HUES64 (cell line): ENCODE data around the gene CCL15.
"Not testable (repeated sequence)": the region's sequence is repeated elsewhere in the genome, so short reads cannot be mapped to it uniquely, and the experiment has no call there.

Experiments used
- H3K27ac ChIP-seq: 2 replicates; pipeline ENCODE4 v1.7.0; 2013; ENCODE audit warnings: low read depth, low read length, inconsistent platforms
- H3K27me3 ChIP-seq: 2 replicates; pipeline ENCODE4 v1.6.1; 2013; ENCODE audit warnings: mild to moderate bottlenecking, low read length; ENCODE audit not compliant: insufficient read depth
- H3K36me3 ChIP-seq: 2 replicates; pipeline ENCODE4 v1.6.1; 2013; ENCODE audit warnings: mild to moderate bottlenecking, low read length; ENCODE audit not compliant: insufficient read depth
- H3K4me1 ChIP-seq: 2 replicates; pipeline ENCODE4 v1.6.1; 2013; ENCODE audit warnings: mild to moderate bottlenecking, low read length, moderate library complexity; ENCODE audit not compliant: insufficient read depth
- H3K4me3 ChIP-seq: 2 replicates; pipeline ENCODE4 v1.5.1; 2013; ENCODE audit warnings: mild to moderate bottlenecking, low read length, moderate library complexity
- H3K9ac ChIP-seq: 2 replicates; pipeline ENCODE4 v1.6.1; 2013; ENCODE audit warnings: mild to moderate bottlenecking, low read depth, low read length
- H3K9me3 ChIP-seq: 2 replicates; pipeline ENCODE4 v1.6.1; 2013; ENCODE audit warnings: low read depth, low read length; ENCODE audit not compliant: insufficient read depth
- WGBS: fragments of 150-250, 120-280 bp; methylation state at CpG from one replicate; pipeline ENCODE4 v1.1.7; 2013; ENCODE audit warnings: missing lambda C conversion rate; 5-methylcytosine and 5-hydroxymethylcytosine counted together

Gene CCL15

DNA sequence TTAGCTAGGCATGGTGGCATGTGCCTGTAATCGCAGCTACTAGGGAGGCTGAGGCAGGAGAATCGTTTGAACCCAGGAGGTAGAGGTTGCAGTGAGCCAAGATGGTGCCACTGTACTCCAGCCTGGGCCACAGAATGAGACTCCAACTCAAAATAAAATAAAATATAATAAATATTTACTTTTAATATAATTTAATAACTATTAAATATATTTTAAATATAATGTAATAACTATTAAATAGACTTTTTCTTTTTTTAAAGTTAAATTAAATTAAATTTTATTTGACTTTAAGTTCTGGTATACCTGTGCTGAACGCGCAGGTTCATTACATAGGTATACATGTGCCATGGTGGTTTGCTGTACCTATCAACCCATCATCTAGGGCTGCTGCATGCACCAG lies 14.5 kb upstream of the CCL15 start:
- not testable (repeated sequence) for H3K27me3 ChIP-seq, H3K9ac ChIP-seq, H3K27ac ChIP-seq, H3K4me1 ChIP-seq, H3K4me3 ChIP-seq, H3K9me3 ChIP-seq, H3K36me3 ChIP-seq
- 91% methylated on average over 4 of the region's 4 CpGs for WGBS

DNA sequence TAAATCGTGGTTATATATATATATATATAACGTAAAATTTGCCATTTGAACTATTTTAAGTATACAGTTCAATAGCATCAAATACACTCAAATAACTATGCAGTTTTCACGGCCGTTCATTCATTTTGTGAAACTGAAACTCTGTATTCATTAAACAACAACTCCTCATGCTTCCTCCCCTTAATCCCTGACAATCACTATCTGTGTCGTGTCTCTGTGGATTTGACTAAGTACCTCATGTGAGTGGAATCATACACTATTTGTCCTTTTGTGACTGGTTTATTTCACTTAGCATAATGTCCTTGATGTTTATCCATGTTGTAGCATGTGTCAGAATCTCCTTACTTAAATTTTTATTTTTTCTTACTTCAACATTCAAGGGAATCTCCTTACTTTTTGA lies 13.6 kb upstream of the CCL15 start:
- WGBS, result 91% methylated on average over 4 of the region's 5 CpGs
- no peaks in the 10 kb centered on the region for H3K4me1 ChIP-seq
- no peaks in the 10 kb centered on the region for H3K36me3 ChIP-seq
- H3K9ac ChIP-seq, result no peak overlapping the region
- H3K27ac ChIP-seq, result no peak overlapping the region
- H3K9me3 ChIP-seq, result peaks cover 2% of the 10 kb centered on the region
- H3K27me3 ChIP-seq, result no peaks in the 10 kb centered on the region
- H3K4me3 ChIP-seq, result no peak overlapping the region

DNA sequence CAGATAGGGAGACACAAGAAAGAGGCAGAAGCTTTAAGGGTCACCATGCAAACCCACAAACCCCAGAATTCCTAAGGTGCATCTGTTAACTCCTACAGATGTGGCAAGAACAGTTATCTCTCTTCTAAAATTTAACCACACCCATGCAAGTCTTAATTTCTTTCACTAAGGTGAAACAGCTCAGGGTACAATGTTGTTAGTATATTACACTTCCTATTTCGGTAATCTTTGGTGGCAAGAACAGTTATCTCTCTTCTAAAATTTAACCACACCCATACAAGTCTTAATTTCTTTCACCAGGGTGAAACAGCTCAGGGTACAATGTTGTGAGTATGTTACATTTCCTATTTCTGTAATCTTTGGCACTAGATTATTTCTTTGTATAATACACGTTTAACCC lies 9.8 kb upstream of the CCL15 start:
- 87% methylated on average over 1 of the region's 2 CpGs for WGBS
- H3K27ac ChIP-seq, result no peak overlapping the region

DNA sequence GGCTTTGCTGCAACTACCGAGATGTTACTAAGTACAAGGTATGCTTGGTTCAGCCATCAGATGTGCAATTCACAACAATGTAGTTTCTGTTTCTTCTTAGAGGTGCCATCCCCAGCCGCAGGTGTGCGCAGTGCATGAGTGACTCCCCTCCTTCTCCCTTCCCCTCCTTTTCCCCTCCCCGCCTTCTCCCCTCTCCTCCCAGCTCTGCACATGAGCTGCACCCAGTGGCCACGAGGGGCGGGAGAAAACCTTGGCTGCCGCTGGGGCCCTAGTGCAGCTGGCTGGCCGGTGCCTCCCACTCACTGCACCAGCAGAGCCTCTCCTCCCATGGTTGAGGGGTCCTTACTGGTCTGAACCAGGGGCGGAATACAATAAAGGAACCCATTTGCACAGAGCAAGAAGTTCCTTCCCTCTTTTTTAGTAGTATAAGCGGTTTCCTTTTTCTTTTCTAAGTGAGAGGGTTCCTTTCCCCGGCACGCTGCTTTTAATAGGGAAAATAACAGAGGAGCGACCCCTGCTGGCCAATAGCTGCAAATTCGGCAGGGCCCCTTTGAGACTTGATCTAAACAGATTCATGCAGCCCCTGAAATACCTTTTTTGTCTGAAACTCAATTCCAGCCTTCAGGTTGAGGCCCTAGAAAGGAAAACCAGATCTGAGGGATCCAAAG lies 7.8 kb upstream of the CCL15 start:
- Histone ChIP-seq H3K9ac (no peak overlapping the region), H3K36me3 (no peaks in the 10 kb centered on the region), H3K27me3 (no peaks in the 10 kb centered on the region), H3K27ac (no peak overlapping the region), H3K4me1 (no peaks in the 10 kb centered on the region), H3K9me3 (peaks cover 19% of the 10 kb centered on the region), H3K4me3 (no peak overlapping the region)
- WGBS, result 76% methylated on average over 14 of the region's 14 CpGs

More for the DNA sequence above, 9.8 kb upstream of the CCL15 start:
- H3K27me3 ChIP-seq, result no peaks in the 10 kb centered on the region
- H3K36me3 ChIP-seq, result no peaks in the 10 kb centered on the region
- H3K4me1 ChIP-seq, result no peaks in the 10 kb centered on the region
- no peak overlapping the region for H3K9ac ChIP-seq
- no peak overlapping the region for H3K4me3 ChIP-seq
- peaks cover 19% of the 10 kb centered on the region for H3K9me3 ChIP-seq

DNA sequence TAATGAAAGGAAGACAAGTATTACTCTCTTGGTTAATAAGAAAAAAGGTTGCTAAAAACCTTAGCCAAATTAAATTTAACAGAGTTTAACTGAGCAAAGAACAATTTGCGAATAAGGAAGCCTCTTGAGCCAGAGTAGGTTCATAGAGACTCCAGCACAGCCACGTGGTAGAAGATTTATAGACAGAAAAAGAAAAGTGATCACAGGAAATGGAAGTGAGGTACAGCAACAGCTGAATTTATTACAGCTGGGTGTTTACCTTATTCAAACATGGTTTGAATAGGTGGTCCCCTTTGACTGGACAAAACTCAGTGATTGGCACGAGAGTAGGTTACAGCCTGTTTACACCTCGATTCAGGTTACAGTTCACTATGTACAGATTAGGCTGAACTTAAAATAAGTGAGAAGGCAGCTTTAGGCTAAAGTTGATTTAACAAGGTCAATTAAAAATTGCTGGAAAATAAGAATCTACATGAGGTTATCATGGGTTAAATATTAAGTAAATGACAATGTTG lies 3.3 kb upstream of the CCL15 start:
- H3K4me1 ChIP-seq, result no peaks in the 10 kb centered on the region
- H3K27ac ChIP-seq, result no peak overlapping the region
- no peak overlapping the region for H3K4me3 ChIP-seq
- no peaks in the 10 kb centered on the region for H3K36me3 ChIP-seq
- 94% methylated on average over 4 of the region's 4 CpGs for WGBS
- peaks cover 14% of the 10 kb centered on the region for H3K9me3 ChIP-seq
- no peak overlapping the region for H3K9ac ChIP-seq
- no peaks in the 10 kb centered on the region for H3K27me3 ChIP-seq

DNA sequence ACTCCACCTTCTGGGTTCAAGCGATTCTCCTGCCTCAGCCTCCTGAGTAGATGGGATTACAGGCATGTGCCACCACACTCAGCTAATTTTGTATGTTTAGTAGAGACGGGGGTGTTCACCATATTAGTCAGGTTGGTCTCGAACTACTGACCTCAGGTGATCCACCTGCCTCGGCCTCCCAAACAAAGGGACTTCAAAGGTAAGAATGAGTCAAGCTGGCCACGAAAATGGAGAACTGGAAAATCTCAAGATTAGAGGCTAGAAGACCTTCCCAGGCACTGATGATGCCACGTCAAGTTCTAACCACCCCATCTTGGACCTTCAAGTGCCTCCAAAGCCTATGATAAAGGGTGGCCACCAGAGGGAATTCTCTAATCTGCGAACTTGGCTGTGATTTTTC lies 1.3 kb upstream of the CCL15 start:
- Histone ChIP-seq H3K27ac (no peak overlapping the region), H3K9me3 (no peaks in the 10 kb centered on the region), H3K4me3 (no peak overlapping the region), H3K9ac (no peak overlapping the region), H3K4me1 (no peaks in the 10 kb centered on the region), H3K36me3 (no peaks in the 10 kb centered on the region), H3K27me3 (no peaks in the 10 kb centered on the region)
- WGBS, result 92% methylated on average over 7 of the region's 7 CpGs

DNA sequence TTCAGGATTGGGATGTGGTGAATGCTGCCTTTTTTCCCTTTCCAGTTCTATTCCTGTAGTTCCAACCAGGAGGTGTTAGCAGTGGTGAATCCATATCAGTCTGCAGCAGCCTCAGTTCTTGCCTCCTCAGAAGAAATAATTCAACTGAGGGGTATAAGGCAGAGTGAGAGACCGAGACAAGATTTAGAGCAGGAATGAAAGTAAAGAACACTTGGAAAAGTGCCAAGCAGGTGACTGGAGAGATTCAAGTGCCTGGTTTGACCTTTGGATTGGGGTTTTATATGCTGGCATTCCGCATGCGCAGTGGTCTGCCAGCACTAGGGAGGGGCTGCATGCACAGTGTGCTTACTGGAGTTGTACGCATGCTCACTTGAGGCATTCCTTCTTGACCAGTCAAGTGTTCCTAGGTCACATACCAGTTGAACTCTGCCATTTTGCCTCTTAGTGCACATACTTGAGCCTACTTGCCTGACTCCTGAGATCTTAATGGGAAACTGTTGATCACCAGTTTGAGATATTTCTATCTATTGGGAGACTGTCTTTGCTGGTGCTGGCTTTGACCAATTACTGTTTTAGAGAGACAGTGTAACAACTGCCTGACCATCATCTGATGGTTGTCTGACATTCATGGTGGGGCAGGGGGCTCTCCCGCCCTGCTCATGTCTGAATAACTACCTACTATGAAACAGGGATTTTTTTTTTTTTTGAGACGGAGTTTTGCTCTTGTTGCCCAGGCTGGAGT lies 680 bp upstream of the CCL15 start:
- H3K27ac ChIP-seq, result no peak overlapping the region
- H3K9me3 ChIP-seq, result no peaks in the 10 kb centered on the region
- no peak overlapping the region for H3K4me3 ChIP-seq
- no peaks in the 10 kb centered on the region for H3K36me3 ChIP-seq
- H3K9ac ChIP-seq, result no peak overlapping the region
- H3K4me1 ChIP-seq, result no peaks in the 10 kb centered on the region
- WGBS, result 98% methylated on average over 6 of the region's 6 CpGs
- no peaks in the 10 kb centered on the region for H3K27me3 ChIP-seq

DNA sequence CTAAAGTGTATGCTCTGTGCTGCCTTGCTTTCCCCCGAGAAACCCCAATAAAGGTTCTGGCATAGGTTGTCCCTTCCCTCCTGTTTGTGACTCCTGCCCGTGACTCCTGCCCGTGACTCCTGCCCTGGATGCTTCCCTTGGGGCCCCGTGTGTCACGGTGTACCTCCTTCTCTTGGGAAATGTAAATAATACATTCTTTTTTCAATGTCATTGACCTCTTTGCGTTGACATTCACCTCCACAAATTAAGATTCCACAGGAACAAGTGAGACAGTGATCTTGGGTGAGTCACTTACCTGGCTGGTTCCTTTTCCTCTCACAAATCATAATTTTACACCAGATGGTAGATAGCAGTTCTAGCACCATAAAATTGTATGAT lies 632 bp downstream of the CCL15 start:
- H3K27me3 ChIP-seq, result no peaks in the 10 kb centered on the region
- no peaks in the 10 kb centered on the region for H3K4me1 ChIP-seq
- no peaks in the 10 kb centered on the region for H3K9me3 ChIP-seq
- no peaks in the 10 kb centered on the region for H3K36me3 ChIP-seq
- no peak overlapping the region for H3K27ac ChIP-seq
- H3K9ac ChIP-seq, result no peak overlapping the region
- WGBS, result 94% methylated on average over 5 of the region's 6 CpGs
- H3K4me3 ChIP-seq, result no peak overlapping the region

DNA sequence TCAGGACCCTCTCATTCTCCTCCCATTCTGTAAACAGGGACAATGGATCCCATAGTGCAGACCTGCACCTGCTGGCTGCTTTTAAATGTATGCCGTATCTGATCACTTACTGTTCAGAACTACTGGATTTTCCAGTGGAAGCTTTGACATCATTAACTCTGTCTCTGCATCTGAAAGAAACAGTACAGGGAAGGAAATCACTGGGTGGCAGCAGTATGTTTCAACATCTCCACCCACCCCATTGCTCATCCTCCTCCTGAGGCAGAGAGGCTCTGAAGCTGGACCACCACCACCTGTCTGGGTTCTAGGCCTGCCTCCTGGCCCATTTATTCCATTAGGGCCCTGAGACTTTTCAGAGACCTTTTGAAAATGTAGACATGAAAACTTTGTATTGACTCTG lies 2.6 kb downstream of the CCL15 start:
- 100% methylated on average over 1 of the region's 1 CpG for WGBS
- no peak overlapping the region for H3K4me3 ChIP-seq
- no peaks in the 10 kb centered on the region for H3K27me3 ChIP-seq

DNA sequence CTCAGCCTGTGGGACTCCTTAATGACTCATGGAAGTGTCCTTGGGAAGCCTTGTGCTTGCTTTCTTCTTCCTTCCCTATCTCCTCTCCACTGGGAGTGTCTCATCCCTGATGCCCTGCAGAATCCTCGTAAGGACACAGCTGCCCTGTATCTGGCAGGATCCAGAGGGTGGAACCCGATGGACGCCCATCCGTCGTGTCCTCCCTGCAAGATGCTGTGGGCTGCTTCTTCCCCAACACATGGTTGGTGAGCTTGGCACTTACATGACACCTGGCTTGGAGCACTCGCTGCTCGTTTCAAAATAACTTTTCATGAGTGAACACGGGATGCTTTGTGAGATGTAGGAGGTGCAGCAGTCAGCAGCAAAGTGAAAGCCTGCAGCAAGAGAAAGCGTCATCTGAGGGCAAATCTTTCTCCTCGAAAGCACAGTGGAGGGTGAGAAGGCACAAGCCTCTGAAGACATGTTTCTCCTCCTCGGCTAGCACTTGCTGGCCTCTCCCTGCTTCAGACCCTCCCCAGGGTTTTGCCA lies 3.3 kb downstream of the CCL15 start:
- H3K9ac ChIP-seq, result no peak overlapping the region
- no peaks in the 10 kb centered on the region for H3K27me3 ChIP-seq
- no peaks in the 10 kb centered on the region for H3K4me1 ChIP-seq
- no peak overlapping the region for H3K27ac ChIP-seq
- H3K4me3 ChIP-seq, result no peak overlapping the region
- no peaks in the 10 kb centered on the region for H3K9me3 ChIP-seq
- WGBS, result 85% methylated on average over 11 of the region's 11 CpGs
- no peaks in the 10 kb centered on the region for H3K36me3 ChIP-seq

More for the DNA sequence above, 2.6 kb downstream of the CCL15 start:
- H3K9me3 ChIP-seq, result no peaks in the 10 kb centered on the region
- no peaks in the 10 kb centered on the region for H3K4me1 ChIP-seq
- H3K9ac ChIP-seq, result no peak overlapping the region
- H3K36me3 ChIP-seq, result no peaks in the 10 kb centered on the region
- no peak overlapping the region for H3K27ac ChIP-seq

DNA sequence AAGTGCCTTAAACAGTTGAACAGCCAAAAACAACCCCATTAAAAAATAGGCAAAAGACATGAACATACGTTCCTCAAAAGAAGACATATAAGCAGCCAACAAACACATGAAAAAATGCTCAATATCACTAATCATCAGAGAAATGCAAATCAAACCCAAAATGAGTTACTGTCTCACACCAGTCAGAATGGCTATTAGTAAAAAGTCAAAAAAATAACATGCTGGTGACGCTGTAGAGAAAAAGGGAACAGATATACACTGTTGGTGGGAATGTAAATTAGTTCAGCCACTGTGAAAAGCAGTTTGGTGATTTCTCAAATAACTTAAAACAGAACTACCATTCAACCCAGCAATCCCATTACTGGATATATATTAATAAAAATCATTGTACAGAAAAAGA lies 6.0 kb downstream of the CCL15 start:
- H3K27ac ChIP-seq, H3K4me3 ChIP-seq, H3K9me3 ChIP-seq, H3K9ac ChIP-seq, H3K27me3 ChIP-seq, H3K36me3 ChIP-seq, H3K4me1 ChIP-seq: not testable (repeated sequence)
- 64% methylated on average over 2 of the region's 2 CpGs for WGBS
